ENCODE data around the gene NEDD8. TPM values are rescaled to one million over a fixed set of nuclear protein-coding genes. Genes with fewer than 3 reads are reported as not detected.

NEDD8 gene
- total and polyA plus RNA-seq, 4 donors: 79.6 to 278 (median 240) TPM

GRCh38 chr14:24177891-24178290 is 54.3 kb downstream of the NEDD8 start:
- H3K36me3 ChIP-seq (ENCODE audit: control insufficient read depth, insufficient read depth, low read length): peaks cover 95% of the 10 kb centered on the region
- H3K27ac ChIP-seq (ENCODE audit: low read depth, low read length): no peak overlapping the region
- H3K4me3 ChIP-seq (ENCODE audit: low read depth, low read length): no peak overlapping the region
- H3K4me1 ChIP-seq (ENCODE audit: control insufficient read depth, insufficient read depth, low read length): peaks cover 21% of the 10 kb centered on the region
- 89% methylated on average over 3 of the region's 14 CpGs for WGBS (ENCODE audit: insufficient coverage)
- no peaks in the 10 kb centered on the region for H3K27me3 ChIP-seq (ENCODE audit: control insufficient read depth, insufficient read depth, low read length)
- DNase-seq (ENCODE audit: low read depth in 4 of 6, low spot score in 6 of 6): no peak
- H3K9me3 ChIP-seq (ENCODE audit: control insufficient read depth, insufficient read depth, low read length): no peaks in the 10 kb centered on the region

- H3K27ac ChIP-seq (ENCODE audit: low read depth, low read length): no peak overlapping the region
- 93% methylated on average over 3 of the region's 12 CpGs for WGBS (ENCODE audit: insufficient coverage)
- H3K27me3 ChIP-seq (ENCODE audit: control insufficient read depth, insufficient read depth, low read length): no peaks in the 10 kb centered on the region
- H3K36me3 ChIP-seq (ENCODE audit: control insufficient read depth, insufficient read depth, low read length): peaks cover 92% of the 10 kb centered on the region
- DNase-seq (ENCODE audit: low read depth in 4 of 6, low spot score in 6 of 6): no peak
- H3K4me3 ChIP-seq (ENCODE audit: low read depth, low read length): no peak overlapping the region
- H3K9me3 ChIP-seq (ENCODE audit: control insufficient read depth, insufficient read depth, low read length): no peaks in the 10 kb centered on the region
- peaks cover 27% of the 10 kb centered on the region for H3K4me1 ChIP-seq (ENCODE audit: control insufficient read depth, insufficient read depth, low read length)
Observed at GRCh38 chr14:24177041-24177825, 54.9 kb downstream of the NEDD8 start.

- Histone ChIP-seq H3K27ac (ENCODE audit: low read depth, low read length) (no peak overlapping the region), H3K9me3 (ENCODE audit: control insufficient read depth, insufficient read depth, low read length) (no peaks in the 10 kb centered on the region), H3K36me3 (ENCODE audit: control insufficient read depth, insufficient read depth, low read length) (peaks cover 86% of the 10 kb centered on the region), H3K4me3 (ENCODE audit: low read depth, low read length) (no peak overlapping the region), H3K4me1 (ENCODE audit: control insufficient read depth, insufficient read depth, low read length) (peaks cover 33% of the 10 kb centered on the region), H3K27me3 (ENCODE audit: control insufficient read depth, insufficient read depth, low read length) (no peaks in the 10 kb centered on the region)
- DNase-seq (ENCODE audit: low read depth in 4 of 6, low spot score in 6 of 6): no peak
- 89% methylated on average over 5 of the region's 5 CpGs for WGBS (ENCODE audit: insufficient coverage)
Observed at GRCh38 chr14:24176599-24176998, 55.6 kb downstream of the NEDD8 start.

GRCh38 chr14:24172871-24173281 is 59.3 kb downstream of the NEDD8 start:
- WGBS (ENCODE audit: insufficient coverage): 23% methylated on average over 19 of the region's 20 CpGs
- Histone ChIP-seq H3K27ac (ENCODE audit: low read depth, low read length) (peak overlapping the region; percentile 79), H3K27me3 (ENCODE audit: control insufficient read depth, insufficient read depth, low read length) (no peaks in the 10 kb centered on the region), H3K36me3 (ENCODE audit: control insufficient read depth, insufficient read depth, low read length) (peaks cover 50% of the 10 kb centered on the region), H3K4me3 (ENCODE audit: low read depth, low read length) (peak overlapping the region; percentile 79), H3K4me1 (ENCODE audit: control insufficient read depth, insufficient read depth, low read length) (peaks cover 34% of the 10 kb centered on the region), H3K9me3 (ENCODE audit: control insufficient read depth, insufficient read depth, low read length) (no peaks in the 10 kb centered on the region)
- peak in 1 of 6 donors; percentile 53 for DNase-seq (ENCODE audit: low read depth in 4 of 6, low spot score in 6 of 6)

- H3K4me3 ChIP-seq (ENCODE audit: low read depth, low read length): peak overlapping the region; percentile 79
- peak in 2 of 6 donors; percentile 69 to 71 for DNase-seq (ENCODE audit: low read depth in 4 of 6, low spot score in 6 of 6)
- peaks cover 34% of the 10 kb centered on the region for H3K4me1 ChIP-seq (ENCODE audit: control insufficient read depth, insufficient read depth, low read length)
- WGBS (ENCODE audit: insufficient coverage): under 1% methylated on average over 28 of the region's 30 CpGs
- H3K36me3 ChIP-seq (ENCODE audit: control insufficient read depth, insufficient read depth, low read length): peaks cover 45% of the 10 kb centered on the region
- no peaks in the 10 kb centered on the region for H3K9me3 ChIP-seq (ENCODE audit: control insufficient read depth, insufficient read depth, low read length)
- H3K27ac ChIP-seq (ENCODE audit: low read depth, low read length): peak overlapping the region; percentile 79
- no peaks in the 10 kb centered on the region for H3K27me3 ChIP-seq (ENCODE audit: control insufficient read depth, insufficient read depth, low read length)
Observed at GRCh38 chr14:24172261-24172860, 59.8 kb downstream of the NEDD8 start.

GRCh38 chr14:24171422-24172260 is 60.5 kb downstream of the NEDD8 start, which contains the start of gene REC8:
TSS of gene REC8 (plus strand) at chr14:24172080. CDS start at chr14:24172553, 473 bp downstream.
- peak within 1 kb of the TSS; percentile 79 for H3K27ac ChIP-seq (ENCODE audit: low read depth, low read length)
- peaks cover 41% of the 10 kb centered on the region for H3K36me3 ChIP-seq (ENCODE audit: control insufficient read depth, insufficient read depth, low read length)
- H3K4me1 ChIP-seq (ENCODE audit: control insufficient read depth, insufficient read depth, low read length): peaks cover 34% of the 10 kb centered on the region
- no peaks in the 10 kb centered on the region for H3K9me3 ChIP-seq (ENCODE audit: control insufficient read depth, insufficient read depth, low read length)
- 6% methylated on average over 55 of the region's 63 CpGs for WGBS (ENCODE audit: insufficient coverage)
- peak within 1 kb of the TSS; percentile 79 for H3K4me3 ChIP-seq (ENCODE audit: low read depth, low read length)
- DNase-seq (ENCODE audit: low read depth in 4 of 6, low spot score in 6 of 6): peak; percentile 86 to 99 (median 96)
- no peaks in the 10 kb centered on the region for H3K27me3 ChIP-seq (ENCODE audit: control insufficient read depth, insufficient read depth, low read length)

GRCh38 chr14:24167469-24168114 is 64.6 kb downstream of the NEDD8 start:
- DNase-seq (ENCODE audit: low read depth in 4 of 6, low spot score in 6 of 6): no peak
- Histone ChIP-seq H3K27me3 (ENCODE audit: control insufficient read depth, insufficient read depth, low read length) (no peaks in the 10 kb centered on the region), H3K4me3 (ENCODE audit: low read depth, low read length) (no peak overlapping the region), H3K9me3 (ENCODE audit: control insufficient read depth, insufficient read depth, low read length) (no peaks in the 10 kb centered on the region), H3K4me1 (ENCODE audit: control insufficient read depth, insufficient read depth, low read length) (peaks cover 29% of the 10 kb centered on the region), H3K27ac (ENCODE audit: low read depth, low read length) (no peak overlapping the region), H3K36me3 (ENCODE audit: control insufficient read depth, insufficient read depth, low read length) (peaks cover 45% of the 10 kb centered on the region)
- 91% methylated on average over 3 of the region's 3 CpGs for WGBS (ENCODE audit: insufficient coverage)
